ENCODE data around the gene EXOC6B.

- TF ChIP-seq CTCF (IDR thresholded peaks at IDR 0.05) = no peak
- TF ChIP-seq POLR2A (IDR thresholded peaks at IDR 0.05) = no peak
Measured at GRCh38 chr2:72840066-72840465, 14.2 kb upstream of the EXOC6B start.
